ENCODE data around the gene ORAI3.

DNA sequence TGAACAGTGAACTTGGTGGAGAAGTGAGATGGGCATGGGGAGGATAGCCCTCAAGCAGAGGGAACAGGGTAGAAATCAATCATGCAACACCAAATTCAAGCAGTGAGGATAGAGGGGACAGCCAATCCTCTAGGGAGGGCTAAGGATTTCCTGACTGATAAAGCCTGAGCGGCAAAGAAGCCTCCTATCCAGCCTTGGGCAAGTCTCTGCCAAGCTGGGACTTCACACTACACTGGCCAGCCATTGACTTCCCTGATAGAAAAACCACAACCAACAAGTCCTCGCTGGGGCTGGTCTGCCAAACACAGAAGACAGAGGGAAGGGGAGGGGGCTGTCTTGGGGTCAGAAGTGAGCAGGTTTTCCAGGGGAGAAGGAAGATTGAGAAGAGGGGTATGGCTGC lies 28.0 kb upstream of the ORAI3 start:
- TF ChIP-seq POLR2AphosphoS5 (IDR thresholded peaks at IDR 0.05; ENCODE audit: low read depth, low read length) (no peak), TAF1 (IDR thresholded peaks at IDR 0.05; ENCODE audit: borderline replicate concordance, insufficient read depth, low read length) (no peak)
- TF ChIP-seq, protein P1, sequence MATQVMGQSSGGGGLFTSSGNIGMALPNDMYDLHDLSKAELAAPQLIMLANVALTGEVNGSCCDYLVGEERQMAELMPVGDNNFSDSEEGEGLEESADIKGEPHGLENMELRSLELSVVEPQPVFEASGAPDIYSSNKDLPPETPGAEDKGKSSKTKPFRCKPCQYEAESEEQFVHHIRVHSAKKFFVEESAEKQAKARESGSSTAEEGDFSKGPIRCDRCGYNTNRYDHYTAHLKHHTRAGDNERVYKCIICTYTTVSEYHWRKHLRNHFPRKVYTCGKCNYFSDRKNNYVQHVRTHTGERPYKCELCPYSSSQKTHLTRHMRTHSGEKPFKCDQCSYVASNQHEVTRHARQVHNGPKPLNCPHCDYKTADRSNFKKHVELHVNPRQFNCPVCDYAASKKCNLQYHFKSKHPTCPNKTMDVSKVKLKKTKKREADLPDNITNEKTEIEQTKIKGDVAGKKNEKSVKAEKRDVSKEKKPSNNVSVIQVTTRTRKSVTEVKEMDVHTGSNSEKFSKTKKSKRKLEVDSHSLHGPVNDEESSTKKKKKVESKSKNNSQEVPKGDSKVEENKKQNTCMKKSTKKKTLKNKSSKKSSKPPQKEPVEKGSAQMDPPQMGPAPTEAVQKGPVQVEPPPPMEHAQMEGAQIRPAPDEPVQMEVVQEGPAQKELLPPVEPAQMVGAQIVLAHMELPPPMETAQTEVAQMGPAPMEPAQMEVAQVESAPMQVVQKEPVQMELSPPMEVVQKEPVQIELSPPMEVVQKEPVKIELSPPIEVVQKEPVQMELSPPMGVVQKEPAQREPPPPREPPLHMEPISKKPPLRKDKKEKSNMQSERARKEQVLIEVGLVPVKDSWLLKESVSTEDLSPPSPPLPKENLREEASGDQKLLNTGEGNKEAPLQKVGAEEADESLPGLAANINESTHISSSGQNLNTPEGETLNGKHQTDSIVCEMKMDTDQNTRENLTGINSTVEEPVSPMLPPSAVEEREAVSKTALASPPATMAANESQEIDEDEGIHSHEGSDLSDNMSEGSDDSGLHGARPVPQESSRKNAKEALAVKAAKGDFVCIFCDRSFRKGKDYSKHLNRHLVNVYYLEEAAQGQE (IDR thresholded peaks at IDR 0.05; ENCODE audit: insufficient read depth in 1 of 2, low read depth in 2 of 2, low read length in 2 of 2): no peak

All from PFSK-1 (cell line).